Measurements from ENCODE around the gene THAP8.
"Not testable (repeated sequence)": the region's sequence is repeated elsewhere in the genome, so short reads cannot be mapped to it uniquely, and the experiment has no call there.

THAP8 gene

GRCh38 chr19:36054119-36054732 lies at the start of gene THAP8:
TSS of gene THAP8 (minus strand) at chr19:36054285. CDS start at chr19:36054217, 68 bp downstream.
- peak; percentile 100 for DNase-seq

GRCh38 chr19:36103040-36103626 lies 49.0 kb upstream of the THAP8 start:
- no peak for DNase-seq

- DNase-seq = no peak
These were observed 47.7 kb upstream of the THAP8 start for GRCh38 chr19:36101550-36102327.

- no peak for DNase-seq
These were observed 46.4 kb upstream of the THAP8 start for GRCh38 chr19:36100476-36100875.

- DNase-seq = no peak
These were observed 45.2 kb upstream of the THAP8 start for GRCh38 chr19:36099166-36099785.

- DNase-seq = no peak
These were observed 43.0 kb upstream of the THAP8 start for GRCh38 chr19:36097036-36097435.

GRCh38 chr19:36093687-36094086 lies 39.6 kb upstream of the THAP8 start:
- no peak for DNase-seq

GRCh38 chr19:36093146-36093662 lies 39.1 kb upstream of the THAP8 start:
- peak; percentile 41 for DNase-seq

GRCh38 chr19:36092566-36092965 lies 38.5 kb upstream of the THAP8 start:
- no peak for DNase-seq

GRCh38 chr19:36090910-36091695 lies 37.0 kb upstream of the THAP8 start:
- DNase-seq = no peak

GRCh38 chr19:36089847-36090246 lies 35.8 kb upstream of the THAP8 start:
- no peak for DNase-seq

GRCh38 chr19:36086326-36086725 lies 32.2 kb upstream of the THAP8 start:
- no peak for DNase-seq

GRCh38 chr19:36084231-36085009 lies 30.3 kb upstream of the THAP8 start:
- DNase-seq = no peak

- no peak for DNase-seq
These were observed 28.8 kb upstream of the THAP8 start for GRCh38 chr19:36082916-36083315.

- DNase-seq = no peak
These were observed 27.8 kb upstream of the THAP8 start for GRCh38 chr19:36081894-36082293.

GRCh38 chr19:36081385-36081784 lies 27.3 kb upstream of the THAP8 start:
- no peak for DNase-seq

- DNase-seq = no peak
These were observed 25.4 kb upstream of the THAP8 start for GRCh38 chr19:36079389-36079945.

GRCh38 chr19:36073121-36073876 lies 19.2 kb upstream of the THAP8 start:
- DNase-seq = no peak

- DNase-seq = no peak
These were observed 18.0 kb upstream of the THAP8 start for GRCh38 chr19:36072081-36072480.

- not testable (repeated sequence) for DNase-seq
These were observed 14.9 kb upstream of the THAP8 start for GRCh38 chr19:36068810-36069499.

Data from activated CD4-positive, alpha-beta T cell treated with anti-CD3 and anti-CD28 coated beads, Interleukin-2, Interleukin-6, amounts not matched to agents 100 ng/mL and 50 ng/mL, durations not matched to agents 16 hours and 8 hours (primary cell).